Mesenchymal stem cell (in vitro differentiated cells and primary cell): ENCODE results near the gene ACTN3.
"Not testable (repeated sequence)": the region's sequence is repeated elsewhere in the genome, so short reads cannot be mapped to it uniquely, and the experiment has no call there.

ENCODE experiments used
- DNase-seq: peaks from one replicate; pipeline ENCODE4 v3.0.0-alpha.2; 2013
- H2AFZ ChIP-seq: one replicate; pipeline ENCODE4 v1.6.1; 2013; ENCODE audit warnings: low read depth, mild to moderate bottlenecking, control low read depth, inconsistent platforms, low read length, moderate library complexity
- H2AK5ac ChIP-seq: 2 replicates; pipeline ENCODE4 v1.6.1; 2013; ENCODE audit warnings: low read length, moderate library complexity, mild to moderate bottlenecking, inconsistent platforms; ENCODE audit not compliant: severe bottlenecking
- H2BK120ac ChIP-seq: one replicate; pipeline ENCODE4 v1.6.1; 2013; ENCODE audit warnings: low read depth, mild to moderate bottlenecking, inconsistent platforms, low read length, moderate library complexity
- H2BK12ac ChIP-seq, 2 experiments: one replicate each; pipeline ENCODE4 v1.6.1; 2013; ENCODE audit warnings: inconsistent platforms in 2 of 2, low read length in 2 of 2, mild to moderate bottlenecking in 2 of 2, moderate library complexity in 2 of 2, control low read depth in 1 of 2
- H2BK15ac ChIP-seq: one replicate; pipeline ENCODE4 v1.6.1; 2013; ENCODE audit warnings: mild to moderate bottlenecking, low read depth, inconsistent platforms; ENCODE audit not compliant: poor library complexity, severe bottlenecking
- H2BK5ac ChIP-seq: 2 replicates; pipeline ENCODE4 v1.6.1; 2013; ENCODE audit warnings: low read depth, mild to moderate bottlenecking, low read length, control low read depth, inconsistent platforms; ENCODE audit not compliant: poor library complexity, severe bottlenecking
- H3K14ac ChIP-seq, 2 experiments: one replicate each; pipeline ENCODE4 v1.6.1; 2013; ENCODE audit warnings: inconsistent platforms in 2 of 2, low read length in 2 of 2, control low read depth in 1 of 2, mild to moderate bottlenecking in 1 of 2, moderate library complexity in 1 of 2
- H3K18ac ChIP-seq, 2 experiments: one replicate each; pipeline ENCODE4 v1.6.1; 2013; ENCODE audit warnings: inconsistent platforms in 2 of 2, low read length in 2 of 2, control low read depth in 1 of 2, low read depth in 1 of 2, mild to moderate bottlenecking in 1 of 2
- H3K23ac ChIP-seq, 2 experiments: one replicate each; pipeline ENCODE4 v1.6.1; 2013; ENCODE audit warnings: inconsistent platforms in 2 of 2, low read length in 2 of 2, mild to moderate bottlenecking in 2 of 2, moderate library complexity in 2 of 2, control low read depth in 1 of 2
- H3K27ac ChIP-seq: 2 replicates; pipeline ENCODE4 v1.5.1; 2013; ENCODE audit warnings: mild to moderate bottlenecking, moderate library complexity, low read length, control low read depth, inconsistent platforms; ENCODE audit not compliant: poor library complexity, severe bottlenecking
- H3K27me3 ChIP-seq, 2 experiments: 2 replicates each; pipeline versions ENCODE4 v1.6.1 to v1.7.0; 2013; ENCODE audit warnings: low read length in 2 of 2, mild to moderate bottlenecking in 2 of 2, moderate library complexity in 2 of 2, control low read depth in 1 of 2, inconsistent platforms in 1 of 2; ENCODE audit not compliant: control insufficient read depth in 1 of 2, insufficient read depth in 1 of 2
- H3K36me3 ChIP-seq, 2 experiments: 2 replicates each; pipeline versions ENCODE4 v1.6.1 to v1.7.0; 2013; ENCODE audit warnings: low read length in 2 of 2, control low read depth in 1 of 2, inconsistent platforms in 1 of 2, low read depth in 1 of 2, mild to moderate bottlenecking in 1 of 2; ENCODE audit not compliant: insufficient read depth in 2 of 2, control insufficient read depth in 1 of 2
- H3K4ac ChIP-seq, 2 experiments: one replicate each; pipeline ENCODE4 v1.6.1; 2013; ENCODE audit warnings: inconsistent platforms in 2 of 2, low read length in 2 of 2, mild to moderate bottlenecking in 2 of 2, moderate library complexity in 2 of 2, control low read depth in 1 of 2, low read depth in 1 of 2
- H3K4me1 ChIP-seq: 2 replicates; pipeline ENCODE4 v1.6.1; 2013; ENCODE audit warnings: low read depth, low read length, control low read depth; ENCODE audit not compliant: control insufficient read depth, insufficient read depth
- H3K4me2 ChIP-seq: 2 replicates; pipeline ENCODE4 v1.6.1; 2013; ENCODE audit warnings: low read length, mild to moderate bottlenecking, inconsistent platforms; ENCODE audit not compliant: poor library complexity, severe bottlenecking
- H3K4me3 ChIP-seq, 2 experiments: 2 replicates each; pipeline versions ENCODE4 v1.5.1 to v1.7.0; 2013; ENCODE audit warnings: low read length in 2 of 2, mild to moderate bottlenecking in 2 of 2, control low read depth in 1 of 2, low read depth in 1 of 2; ENCODE audit not compliant: insufficient read depth in 1 of 2
- H3K79me1 ChIP-seq: replicated peaks from 2 replicates; pipeline ENCODE4 v1.6.1; 2013; ENCODE audit warnings: mild to moderate bottlenecking, control low read depth, low read length, inconsistent platforms; ENCODE audit not compliant: poor library complexity, severe bottlenecking
- H3K9ac ChIP-seq: 2 replicates; pipeline ENCODE4 v1.7.0; 2013; ENCODE audit warnings: mild to moderate bottlenecking, low read length, moderate library complexity
- H3K9me3 ChIP-seq: 2 replicates; pipeline ENCODE4 v1.7.0; 2013; ENCODE audit warnings: mild to moderate bottlenecking, low read length; ENCODE audit not compliant: control insufficient read depth
- H4K8ac ChIP-seq: one replicate; pipeline ENCODE4 v1.6.1; 2013; ENCODE audit warnings: inconsistent platforms, mild to moderate bottlenecking, low read length, moderate library complexity
- H4K91ac ChIP-seq: one replicate; pipeline ENCODE4 v1.6.1; 2013; ENCODE audit warnings: mild to moderate bottlenecking, low read length, inconsistent platforms
- WGBS: methylation state at CpG from one replicate; pipeline ENCODE4 v1.1.7; 2013; ENCODE audit warnings: mixed read lengths; 5-methylcytosine and 5-hydroxymethylcytosine counted together

ACTN3 gene

DNA sequence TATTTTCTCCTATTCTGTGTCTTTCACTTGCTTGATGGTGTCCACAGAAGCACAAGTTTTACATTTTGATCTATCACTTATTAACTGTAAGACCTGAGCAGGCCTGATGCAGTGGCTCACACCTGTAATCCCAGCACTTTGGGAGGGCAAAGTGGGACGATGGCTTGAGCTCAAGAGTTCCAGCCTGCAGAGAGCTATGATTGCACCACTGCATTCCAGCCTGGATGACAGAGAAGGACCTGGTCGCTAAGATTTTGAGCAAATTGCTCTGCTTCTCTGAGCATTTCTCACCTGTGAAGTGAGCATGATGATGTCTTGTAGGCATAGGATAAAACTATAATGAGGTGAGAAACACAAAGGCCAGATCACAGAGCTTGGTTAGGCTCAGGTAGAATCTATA, 39.4 kb downstream of the ACTN3 start:
- peaks cover 0 to 4% of the 10 kb centered on the region in 2 experiments for H3K27me3 ChIP-seq
- H2AFZ ChIP-seq = no peak overlapping the region
- H2BK12ac ChIP-seq = no peak overlapping the region
- no peak overlapping the region for H2BK120ac ChIP-seq
- H3K14ac ChIP-seq = no peak overlapping the region
- no peak overlapping the region for H3K4ac ChIP-seq
- H2BK15ac ChIP-seq = no peak overlapping the region
- DNase-seq = no peak
- no peak overlapping the region for H3K4me2 ChIP-seq
- no peaks in the 10 kb centered on the region for H3K36me3 ChIP-seq
- WGBS = 66% methylated on average over 2 of the region's 2 CpGs
- H2AK5ac ChIP-seq = no peak overlapping the region
- H2BK5ac ChIP-seq = no peak overlapping the region
- H3K18ac ChIP-seq = no peak overlapping the region
- no peaks in the 10 kb centered on the region for H3K4me1 ChIP-seq
- H3K9ac ChIP-seq = no peak overlapping the region
- no peaks in the 10 kb centered on the region for H3K79me1 ChIP-seq
- H3K9me3 ChIP-seq = peaks cover 5% of the 10 kb centered on the region
- no peak overlapping the region for H3K23ac ChIP-seq
- no peak overlapping the region for H4K91ac ChIP-seq
- no peak overlapping the region for H3K27ac ChIP-seq
- H3K4me3 ChIP-seq = no peak overlapping the region
- no peak overlapping the region for H4K8ac ChIP-seq

- not testable (repeated sequence) for H3K14ac ChIP-seq, H2AK5ac ChIP-seq, H3K4me3 ChIP-seq, H2BK12ac ChIP-seq, H3K9ac ChIP-seq, H2AFZ ChIP-seq, H3K4me2 ChIP-seq, DNase-seq, H4K8ac ChIP-seq, H3K4ac ChIP-seq, H3K27me3 ChIP-seq, H2BK120ac ChIP-seq, H3K36me3 ChIP-seq, H3K9me3 ChIP-seq, H2BK5ac ChIP-seq, H4K91ac ChIP-seq, H3K27ac ChIP-seq, H2BK15ac ChIP-seq, H3K23ac ChIP-seq, H3K18ac ChIP-seq
- WGBS = 77% methylated on average over 2 of the region's 2 CpGs
- H3K79me1 ChIP-seq = peaks cover 17% of the 10 kb centered on the region
- peaks cover 12% of the 10 kb centered on the region for H3K4me1 ChIP-seq
These were observed 42.6 kb downstream of the ACTN3 start for GRCh38 chr11:66589315-66589714.

DNA sequence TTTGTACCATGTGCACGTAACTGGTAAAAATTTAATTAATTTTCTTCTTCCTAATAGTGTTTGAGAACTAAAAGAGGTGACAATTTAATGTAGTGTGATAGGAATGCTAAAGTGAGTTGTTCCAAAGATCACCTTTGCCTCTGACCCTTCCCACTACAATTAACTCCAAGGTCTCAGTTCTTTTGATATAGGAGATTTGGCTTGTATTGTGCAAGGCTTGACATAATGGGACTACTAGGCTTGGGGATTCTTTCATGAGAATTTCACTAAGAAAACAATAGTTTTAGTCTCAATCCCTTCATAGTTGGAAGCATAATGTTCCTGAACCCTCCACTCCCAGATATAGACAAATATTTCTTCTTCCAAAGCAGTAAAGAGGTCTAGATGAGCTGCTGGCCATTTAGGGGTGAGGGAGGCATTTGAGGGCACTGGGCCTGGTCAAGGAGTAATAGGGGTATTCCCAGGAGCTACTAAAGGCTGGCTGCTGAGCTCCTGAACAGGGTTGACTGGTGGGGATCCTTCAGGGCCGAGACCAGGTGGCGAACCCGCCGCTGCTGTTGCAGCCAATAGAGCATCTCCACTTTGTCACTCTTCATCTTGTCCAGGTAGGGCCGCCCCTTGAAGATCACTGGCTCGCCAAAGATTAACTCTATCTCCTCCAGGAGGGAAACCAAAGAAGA, 43.4 kb downstream of the ACTN3 start:
- H3K23ac ChIP-seq = no peak overlapping the region
- H4K8ac ChIP-seq = no peak overlapping the region
- H4K91ac ChIP-seq = no peak overlapping the region
- no peak overlapping the region for H2BK5ac ChIP-seq
- 93% methylated on average over 6 of the region's 7 CpGs for WGBS
- H3K4ac ChIP-seq = no peak overlapping the region
- H2BK12ac ChIP-seq = no peak overlapping the region
- peaks cover 17% of the 10 kb centered on the region for H3K79me1 ChIP-seq
- no peaks in the 10 kb centered on the region for H3K36me3 ChIP-seq
- H3K14ac ChIP-seq = no peak overlapping the region
- H3K9me3 ChIP-seq = no peaks in the 10 kb centered on the region
- no peak overlapping the region for H3K4me3 ChIP-seq
- H3K4me2 ChIP-seq = no peak overlapping the region
- H3K18ac ChIP-seq = no peak overlapping the region
- H3K9ac ChIP-seq = no peak overlapping the region
- H3K27ac ChIP-seq = no peak overlapping the region
- H2AFZ ChIP-seq = no peak overlapping the region
- H3K27me3 ChIP-seq = peaks cover 0 to 4% of the 10 kb centered on the region in 2 experiments
- H3K4me1 ChIP-seq = peaks cover 15% of the 10 kb centered on the region
- H2BK120ac ChIP-seq = no peak overlapping the region
- H2BK15ac ChIP-seq = no peak overlapping the region
- H2AK5ac ChIP-seq = no peak overlapping the region
- no peak for DNase-seq

- Histone ChIP-seq H3K4me2 (no peak overlapping the region), H3K4me3 (no peak overlapping the region), H3K36me3 (peaks cover 0 to 6% of the 10 kb centered on the region in 2 experiments), H2BK12ac (no peak overlapping the region), H4K91ac (no peak overlapping the region), H3K9ac (no peak overlapping the region), H3K14ac (no peak overlapping the region), H3K79me1 (peaks cover 23% of the 10 kb centered on the region), H3K23ac (no peak overlapping the region), H2BK120ac (no peak overlapping the region), H3K27ac (no peak overlapping the region), H2AFZ (no peak overlapping the region), H2BK5ac (no peak overlapping the region), H3K4me1 (peaks cover 15% of the 10 kb centered on the region), H4K8ac (no peak overlapping the region), H3K27me3 (peaks cover 0 to 3% of the 10 kb centered on the region in 2 experiments), H3K18ac (no peak overlapping the region), H3K9me3 (no peaks in the 10 kb centered on the region), H3K4ac (no peak overlapping the region), H2AK5ac (no peak overlapping the region), H2BK15ac (no peak overlapping the region)
- WGBS = 85% methylated on average over 2 of the region's 2 CpGs
- no peak for DNase-seq
These were observed 44.5 kb downstream of the ACTN3 start for GRCh38 chr11:66591175-66591574.
